Natural killer cell treated with Interleukin-12 subunit alpha and Interleukin-12 subunit beta and Interleukin-15 and Interleukin-18, amount 100 ng/mL, for 72 hours (primary cell): ENCODE measurements around the gene RTN4RL1. TPM values are rescaled to one million over a fixed set of nuclear protein-coding genes. Genes with fewer than 3 reads are reported as not detected.

Experiments used
- ATAC-seq, 2 donors: fragments of 150-1000 bp; cut with Tn5 transposase in 1 of 2; sonication (Bioruptor Pico), chemical (Tn5 transposase) in 1 of 2; 2 replicates each; pipeline ENCODE4 v1.10.0; 2021
- DNase-seq: peaks from one replicate; pipeline ENCODE4 v3.0.0; 2022; ENCODE audit warnings: low spot score
- H3K27ac Mint-ChIP-seq, 2 donors: 1 replicate in 1 of 2; 2 replicates in 1 of 2; pipeline ENCODE4 v1.8.0; 2022; ENCODE audit warnings: mixed read lengths in 2 of 2, mild to moderate bottlenecking in 1 of 2, moderate library complexity in 1 of 2
- H3K27me3 Mint-ChIP-seq, 2 donors: 1 replicate in 1 of 2; 2 replicates in 1 of 2; pipeline ENCODE4 v1.8.0; 2022; ENCODE audit warnings: mixed read lengths in 2 of 2
- H3K36me3 Mint-ChIP-seq: one replicate; pipeline ENCODE4 v1.8.0; 2022; ENCODE audit warnings: mixed read lengths
- H3K4me1 Mint-ChIP-seq, 2 donors: 1 replicate in 1 of 2; 2 replicates in 1 of 2; pipeline ENCODE4 v1.8.0; 2022; ENCODE audit warnings: low read depth in 2 of 2, mixed read lengths in 2 of 2, mild to moderate bottlenecking in 1 of 2
- H3K4me3 Mint-ChIP-seq: one replicate; pipeline ENCODE4 v1.8.0; 2022; ENCODE audit warnings: mixed read lengths
- H3K9me3 Mint-ChIP-seq: 2 replicates; pipeline ENCODE4 v1.8.0; 2022; ENCODE audit warnings: mixed read lengths
- total RNA-seq, 2 donors: library from RNA; stranded (reverse); gene quantifications; one replicate each; pipeline ENCODE4 v1.2.3, GENCODE V29; 2022

The RTN4RL1 gene
- total RNA-seq, 2 donors from 2014 or later: not detected

DNA sequence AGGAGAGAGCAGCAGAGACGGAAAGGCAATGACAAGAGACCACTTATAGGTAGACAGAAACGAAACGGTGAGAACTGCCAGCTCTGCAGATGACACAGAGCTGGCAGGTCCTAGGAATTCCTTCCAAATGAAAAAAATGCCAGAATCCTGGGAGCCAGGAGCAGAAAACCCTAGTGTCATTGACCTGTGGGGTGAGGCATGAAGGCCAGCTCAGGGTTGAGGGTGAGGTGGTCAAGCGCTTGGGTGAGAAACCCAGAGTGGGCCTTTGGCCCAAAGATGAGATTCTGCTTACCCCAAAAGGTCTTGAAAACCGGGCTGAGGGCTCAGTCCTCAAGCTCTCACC lies 39.0 kb upstream of the RTN4RL1 start:
- Mint-ChIP-seq H3K27me3 (no peaks in the 10 kb centered on the region), H3K4me1 (peaks cover 42 to 61% of the 10 kb centered on the region in 2 donors), H3K4me3 (peak overlapping the region; percentile 3), H3K36me3 (peaks cover 4% of the 10 kb centered on the region), H3K27ac (peak overlapping the region in 1 of 2 donors; percentile 75), H3K9me3 (no peaks in the 10 kb centered on the region)
- DNase-seq: no peak
- no peak for ATAC-seq

DNA sequence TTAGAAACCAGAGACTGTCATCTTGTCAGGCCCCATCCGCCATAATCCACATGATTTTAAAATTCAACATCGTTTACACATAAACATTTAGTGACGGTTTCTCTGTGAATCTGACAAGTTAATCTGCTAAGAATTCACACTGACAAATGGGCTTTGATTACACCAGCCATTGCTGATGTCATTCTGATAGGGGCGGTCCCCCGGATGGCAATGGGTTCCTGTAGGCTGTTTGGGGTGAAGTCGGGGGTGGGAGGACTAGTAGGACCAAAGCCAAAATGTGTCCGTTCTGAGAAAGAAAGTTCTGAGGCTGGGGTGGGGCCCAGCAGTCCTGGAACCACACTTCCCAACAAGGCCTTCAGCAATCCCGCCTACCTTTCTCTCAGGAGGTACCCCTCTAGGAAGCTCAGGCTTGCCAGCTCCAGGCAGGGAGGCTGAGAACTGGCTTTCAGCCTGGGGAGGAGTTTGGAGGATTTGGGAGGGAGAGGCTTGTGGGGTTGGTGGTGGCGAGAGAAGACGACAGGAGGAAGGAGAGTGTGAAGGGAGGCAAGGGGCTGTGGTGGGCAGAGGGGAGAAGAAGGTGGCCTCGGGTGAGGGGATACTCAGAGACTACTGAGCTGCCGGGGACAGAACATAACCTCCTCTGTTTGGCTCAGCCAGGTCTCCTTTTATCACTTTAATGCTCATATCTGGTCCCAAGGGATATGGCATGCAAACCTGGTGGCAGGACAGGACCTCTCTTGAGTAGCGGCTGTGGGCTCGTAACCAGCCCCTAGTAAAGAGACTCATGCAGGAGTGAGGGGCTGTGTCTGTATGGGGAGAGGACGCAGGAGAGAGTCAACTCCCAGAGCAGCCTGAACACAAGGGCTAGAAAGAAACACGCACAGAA lies 38.4 kb upstream of the RTN4RL1 start:
- H3K27ac Mint-ChIP-seq: peak overlapping the region in 1 of 2 donors; percentile 75
- H3K4me3 Mint-ChIP-seq: peak overlapping the region; percentile 3
- peaks cover 36 to 55% of the 10 kb centered on the region in 2 donors for H3K4me1 Mint-ChIP-seq
- H3K27me3 Mint-ChIP-seq: no peaks in the 10 kb centered on the region
- no peak for DNase-seq
- no peaks in the 10 kb centered on the region for H3K9me3 Mint-ChIP-seq
- no peak for ATAC-seq
- peaks cover 4% of the 10 kb centered on the region for H3K36me3 Mint-ChIP-seq

GRCh38 chr17:2062571-2063183 lies 37.5 kb upstream of the RTN4RL1 start:
- H3K4me3 Mint-ChIP-seq: no peak overlapping the region
- no peaks in the 10 kb centered on the region for H3K27me3 Mint-ChIP-seq
- H3K9me3 Mint-ChIP-seq: no peaks in the 10 kb centered on the region
- peak overlapping the region; percentile 50 to 75 for H3K27ac Mint-ChIP-seq
- peaks cover 4% of the 10 kb centered on the region for H3K36me3 Mint-ChIP-seq
- ATAC-seq (no peak), DNase-seq (no peak)
- H3K4me1 Mint-ChIP-seq: peaks cover 36 to 49% of the 10 kb centered on the region in 2 donors

DNA sequence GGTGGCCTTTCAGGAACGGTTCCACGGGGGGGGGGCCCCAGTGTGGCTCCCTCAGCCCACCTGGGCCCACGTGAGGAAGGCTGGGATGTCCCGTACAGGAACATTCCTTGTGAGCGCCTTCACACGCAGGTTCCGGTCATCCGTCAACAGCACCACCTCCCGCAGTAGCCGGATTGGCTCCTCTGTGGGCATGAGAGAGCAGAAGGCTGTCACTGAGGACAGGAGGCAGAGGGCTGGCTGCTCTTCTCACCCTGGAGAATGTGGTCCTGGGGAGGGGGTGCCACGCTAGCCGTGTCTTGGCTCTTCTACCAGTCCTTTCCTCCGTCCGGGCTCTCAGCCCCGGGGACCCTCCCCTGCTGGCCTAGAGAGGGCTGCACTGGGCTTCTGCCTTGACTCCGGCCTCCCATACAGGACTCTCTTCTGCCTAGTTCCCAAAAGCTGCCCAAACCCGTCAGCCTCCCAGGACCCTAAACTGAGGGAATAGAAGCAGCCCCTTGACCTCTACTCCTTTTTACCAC lies 36.4 kb upstream of the RTN4RL1 start:
- H3K36me3 Mint-ChIP-seq: peaks cover 4% of the 10 kb centered on the region

DNA sequence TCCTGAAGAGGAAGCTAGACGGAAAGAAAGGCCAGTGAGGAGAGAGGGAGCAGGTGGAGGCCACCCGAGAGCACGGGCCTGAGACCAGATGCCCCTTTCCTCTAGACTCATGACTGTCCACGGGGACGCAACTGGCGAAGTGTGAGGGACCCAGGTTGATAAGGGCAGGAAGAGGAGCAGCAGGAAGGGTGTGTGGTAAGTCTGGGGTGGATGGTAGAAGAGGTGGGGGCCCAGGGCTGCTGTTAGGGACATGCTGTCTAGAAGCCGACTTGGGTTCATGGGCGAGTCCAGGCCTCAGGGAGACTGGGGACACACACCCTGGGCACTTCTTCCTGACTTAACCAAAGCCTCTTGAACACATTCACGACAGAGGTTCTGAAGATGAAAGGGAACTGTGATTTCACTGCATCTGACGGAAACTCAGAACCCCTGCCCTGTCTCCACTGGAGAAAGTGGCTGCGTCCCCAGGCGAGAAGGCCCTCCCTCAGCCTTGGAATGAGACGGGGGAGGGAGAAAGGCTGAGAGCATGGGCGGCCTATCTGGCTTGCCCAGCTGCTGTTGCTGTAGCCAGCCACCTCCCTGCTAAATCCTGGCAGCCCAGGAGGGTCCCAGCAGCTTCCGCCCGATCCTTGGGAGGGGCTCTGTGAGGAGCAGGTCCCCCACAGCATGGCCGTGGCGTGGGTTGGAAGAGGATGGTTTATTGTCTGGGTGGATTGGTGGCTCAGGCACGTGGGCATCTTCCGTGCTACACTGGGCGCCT lies 35.7 kb upstream of the RTN4RL1 start:
- Mint-ChIP-seq H3K4me3 (no peak overlapping the region), H3K36me3 (peaks cover 4% of the 10 kb centered on the region), H3K9me3 (no peaks in the 10 kb centered on the region), H3K4me1 (peaks cover 33 to 42% of the 10 kb centered on the region in 2 donors), H3K27ac (peak overlapping the region; percentile 50 to 59), H3K27me3 (no peaks in the 10 kb centered on the region)
- no peak for ATAC-seq
- DNase-seq: no peak

More for the DNA sequence above, 36.4 kb upstream of the RTN4RL1 start:
- DNase-seq (no peak), ATAC-seq (no peak)
- Mint-ChIP-seq H3K4me1 (peaks cover 36 to 42% of the 10 kb centered on the region in 2 donors), H3K27me3 (no peaks in the 10 kb centered on the region), H3K27ac (peak overlapping the region in 1 of 2 donors; percentile 50), H3K9me3 (no peaks in the 10 kb centered on the region), H3K4me3 (no peak overlapping the region)

DNA sequence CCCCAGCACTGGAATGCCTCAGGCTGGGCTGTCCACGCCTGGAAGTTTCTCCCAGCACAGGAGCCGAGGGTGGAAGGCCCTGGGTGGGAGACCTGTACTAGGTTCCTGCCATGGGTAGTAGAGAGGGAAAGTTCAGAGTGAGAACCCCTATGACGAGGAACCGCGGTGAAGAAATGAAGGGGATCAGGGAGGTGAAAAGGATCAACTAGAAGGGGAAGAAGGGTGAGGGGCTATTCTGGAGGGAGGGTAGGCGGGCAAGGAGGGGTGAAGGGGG lies 35.2 kb upstream of the RTN4RL1 start:
- peaks cover 33 to 42% of the 10 kb centered on the region in 2 donors for H3K4me1 Mint-ChIP-seq
- peaks cover 4% of the 10 kb centered on the region for H3K36me3 Mint-ChIP-seq
- DNase-seq (no peak), ATAC-seq (no peak)
- no peak overlapping the region for H3K4me3 Mint-ChIP-seq
- peak overlapping the region in 1 of 2 donors; percentile 59 for H3K27ac Mint-ChIP-seq
- H3K9me3 Mint-ChIP-seq: no peaks in the 10 kb centered on the region
- H3K27me3 Mint-ChIP-seq: no peaks in the 10 kb centered on the region

DNA sequence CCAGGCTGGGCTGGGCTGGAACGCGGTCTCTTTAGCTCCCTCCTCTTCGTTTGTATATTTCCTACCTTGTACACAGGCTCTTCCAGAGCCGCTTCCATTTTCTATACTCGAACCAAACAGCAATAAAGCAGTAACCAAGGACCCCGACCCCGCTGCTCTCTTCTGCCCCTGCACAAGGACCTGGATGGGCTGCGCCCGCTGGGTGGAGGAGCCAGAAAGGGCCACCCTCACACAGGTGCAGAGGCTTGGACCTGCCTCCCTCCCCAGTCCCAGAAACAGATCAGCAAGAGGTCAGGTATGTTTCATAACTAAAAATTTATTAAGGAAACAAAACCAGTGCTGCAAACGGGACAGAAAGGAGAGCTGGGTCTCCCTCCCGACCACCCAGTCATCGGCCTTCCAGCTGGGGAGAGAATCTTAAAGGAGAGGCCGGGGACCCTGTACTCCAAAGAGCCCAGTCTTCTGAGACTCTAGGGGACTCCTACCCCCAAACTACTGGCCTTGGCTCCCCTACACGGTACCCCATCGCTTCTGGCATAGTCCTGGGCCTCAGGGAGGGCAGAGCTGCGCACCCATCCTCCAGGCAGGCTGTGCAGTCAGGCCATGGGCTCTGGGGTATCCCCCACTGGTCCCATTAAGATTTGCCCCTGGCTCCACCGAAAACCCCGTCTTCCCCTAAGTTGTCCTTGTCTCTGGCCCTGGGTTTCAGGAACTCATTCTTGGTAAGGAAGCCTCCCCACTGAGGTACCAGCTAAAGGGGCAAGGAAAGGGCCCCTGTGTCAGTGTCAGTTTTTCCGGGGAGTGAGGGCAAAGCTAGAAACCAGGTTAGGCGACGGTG lies 34.6 kb upstream of the RTN4RL1 start:
- Mint-ChIP-seq H3K4me3 (peak overlapping the region; percentile 63), H3K27ac (peak overlapping the region; percentile 59 to 62), H3K36me3 (peaks cover 4% of the 10 kb centered on the region), H3K9me3 (no peaks in the 10 kb centered on the region), H3K27me3 (no peaks in the 10 kb centered on the region), H3K4me1 (peaks cover 31 to 39% of the 10 kb centered on the region in 2 donors)
- no peak for DNase-seq
- no peak for ATAC-seq

DNA sequence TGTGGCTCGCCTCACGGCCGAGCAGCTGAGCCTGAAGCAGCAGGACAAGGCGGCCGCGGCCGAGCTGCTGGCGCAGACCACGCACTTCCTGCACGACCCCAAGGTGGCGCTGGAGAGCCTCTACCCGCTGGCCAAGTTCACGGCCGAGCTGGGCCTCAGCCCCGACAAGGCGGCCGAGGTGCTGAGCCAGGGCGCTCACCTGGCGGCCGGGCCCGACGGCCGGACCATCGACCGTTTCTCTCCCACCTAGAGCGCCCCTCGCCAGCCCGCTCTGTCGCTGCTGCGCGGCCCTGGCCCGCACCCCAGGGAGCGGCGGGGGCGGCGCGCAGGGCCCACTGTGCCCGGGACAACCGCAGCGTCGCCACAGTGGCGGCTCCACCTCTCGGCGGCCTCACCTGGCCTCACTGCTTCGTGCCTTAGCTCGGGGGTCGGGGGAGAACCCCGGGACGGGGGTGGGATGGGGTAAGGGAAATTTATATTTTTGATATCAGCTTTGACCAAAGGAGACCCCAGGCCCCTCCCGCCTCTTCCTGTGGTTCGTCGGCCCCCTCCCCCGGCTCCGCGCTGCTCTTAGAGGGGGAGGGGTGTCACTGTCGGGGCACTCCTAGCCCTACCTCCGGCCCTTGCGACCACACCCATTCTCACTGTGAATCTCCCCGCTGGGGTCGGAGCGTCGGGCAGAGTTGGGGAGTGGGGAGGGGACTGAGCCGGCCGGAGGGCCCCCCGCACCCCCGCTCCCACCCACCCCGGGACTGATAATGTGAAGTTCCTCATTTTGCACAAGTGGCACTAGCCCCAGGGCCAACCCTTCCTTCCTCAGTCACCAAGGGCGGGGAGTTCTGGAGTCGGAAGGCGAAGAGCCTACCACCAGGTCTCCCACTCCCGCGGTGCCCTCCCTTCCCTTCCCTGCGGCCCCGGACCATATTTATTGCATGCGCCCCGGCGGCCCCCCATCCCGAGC lies 33.7 kb upstream of the RTN4RL1 start:
- peak overlapping the region; percentile 63 for H3K4me3 Mint-ChIP-seq
- H3K27me3 Mint-ChIP-seq: no peaks in the 10 kb centered on the region
- peak overlapping the region; percentile 37 to 62 for H3K27ac Mint-ChIP-seq
- peak; percentile 26 to 52 for ATAC-seq
- peaks cover 4% of the 10 kb centered on the region for H3K36me3 Mint-ChIP-seq
- peak; percentile 79 for DNase-seq
- H3K4me1 Mint-ChIP-seq: peaks cover 27 to 34% of the 10 kb centered on the region in 2 donors
- H3K9me3 Mint-ChIP-seq: no peaks in the 10 kb centered on the region

DNA sequence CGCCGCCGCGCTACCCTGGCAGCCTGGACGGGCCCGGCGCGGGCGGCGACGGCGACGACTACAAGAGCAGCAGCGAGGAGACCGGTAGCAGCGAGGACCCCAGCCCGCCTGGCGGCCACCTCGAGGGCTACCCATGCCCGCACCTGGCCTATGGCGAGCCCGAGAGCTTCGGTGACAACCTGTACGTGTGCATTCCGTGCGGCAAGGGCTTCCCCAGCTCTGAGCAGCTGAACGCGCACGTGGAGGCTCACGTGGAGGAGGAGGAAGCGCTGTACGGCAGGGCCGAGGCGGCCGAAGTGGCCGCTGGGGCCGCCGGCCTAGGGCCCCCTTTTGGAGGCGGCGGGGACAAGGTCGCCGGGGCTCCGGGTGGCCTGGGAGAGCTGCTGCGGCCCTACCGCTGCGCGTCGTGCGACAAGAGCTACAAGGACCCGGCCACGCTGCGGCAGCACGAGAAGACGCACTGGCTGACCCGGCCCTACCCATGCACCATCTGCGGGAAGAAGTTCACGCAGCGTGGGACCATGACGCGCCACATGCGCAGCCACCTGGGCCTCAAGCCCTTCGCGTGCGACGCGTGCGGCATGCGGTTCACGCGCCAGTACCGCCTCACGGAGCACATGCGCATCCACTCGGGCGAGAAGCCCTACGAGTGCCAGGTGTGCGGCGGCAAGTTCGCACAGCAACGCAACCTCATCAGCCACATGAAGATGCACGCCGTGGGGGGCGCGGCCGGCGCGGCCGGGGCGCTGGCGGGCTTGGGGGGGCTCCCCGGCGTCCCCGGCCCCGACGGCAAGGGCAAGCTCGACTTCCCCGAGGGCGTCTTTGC lies 32.8 kb upstream of the RTN4RL1 start:
- H3K4me1 Mint-ChIP-seq: peaks cover 30 to 31% of the 10 kb centered on the region in 2 donors
- ATAC-seq (no peak), DNase-seq (no peak)
- no peaks in the 10 kb centered on the region for H3K9me3 Mint-ChIP-seq
- peaks cover 4% of the 10 kb centered on the region for H3K36me3 Mint-ChIP-seq
- H3K4me3 Mint-ChIP-seq: peak overlapping the region; percentile 15
- no peaks in the 10 kb centered on the region for H3K27me3 Mint-ChIP-seq
- no peak overlapping the region for H3K27ac Mint-ChIP-seq

DNA sequence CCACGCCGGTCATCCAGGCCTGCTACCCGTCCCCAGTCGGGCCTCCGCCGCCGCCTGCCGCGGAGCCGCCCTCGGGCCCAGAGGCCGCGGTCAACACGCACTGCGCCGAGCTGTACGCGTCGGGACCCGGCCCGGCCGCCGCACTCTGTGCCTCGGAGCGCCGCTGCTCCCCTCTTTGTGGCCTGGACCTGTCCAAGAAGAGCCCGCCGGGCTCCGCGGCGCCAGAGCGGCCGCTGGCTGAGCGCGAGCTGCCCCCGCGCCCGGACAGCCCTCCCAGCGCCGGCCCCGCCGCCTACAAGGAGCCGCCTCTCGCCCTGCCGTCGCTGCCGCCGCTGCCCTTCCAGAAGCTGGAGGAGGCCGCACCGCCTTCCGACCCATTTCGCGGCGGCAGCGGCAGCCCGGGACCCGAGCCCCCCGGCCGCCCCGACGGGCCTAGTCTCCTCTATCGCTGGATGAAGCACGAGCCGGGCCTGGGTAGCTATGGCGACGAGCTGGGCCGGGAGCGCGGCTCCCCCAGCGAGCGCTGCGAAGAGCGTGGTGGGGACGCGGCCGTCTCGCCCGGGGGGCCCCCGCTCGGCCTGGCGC lies 32.1 kb upstream of the RTN4RL1 start:
- H3K36me3 Mint-ChIP-seq: peaks cover 4% of the 10 kb centered on the region
- H3K27me3 Mint-ChIP-seq: no peaks in the 10 kb centered on the region
- no peaks in the 10 kb centered on the region for H3K9me3 Mint-ChIP-seq
- peaks cover 26 to 27% of the 10 kb centered on the region in 2 donors for H3K4me1 Mint-ChIP-seq
- H3K27ac Mint-ChIP-seq: no peak overlapping the region
- ATAC-seq (no peak), DNase-seq (no peak)
- H3K4me3 Mint-ChIP-seq: no peak overlapping the region
